ENCODE results near the gene SLCO1C1. TPM values are rescaled to one million over a fixed set of nuclear protein-coding genes. Genes with fewer than 3 reads are reported as not detected.

SLCO1C1 gene
- total and polyA plus RNA-seq, 9 of the 15 experiments (the other 6 are each of a cell fraction or from before 2014, with no cell fraction given): not detected

DNA sequence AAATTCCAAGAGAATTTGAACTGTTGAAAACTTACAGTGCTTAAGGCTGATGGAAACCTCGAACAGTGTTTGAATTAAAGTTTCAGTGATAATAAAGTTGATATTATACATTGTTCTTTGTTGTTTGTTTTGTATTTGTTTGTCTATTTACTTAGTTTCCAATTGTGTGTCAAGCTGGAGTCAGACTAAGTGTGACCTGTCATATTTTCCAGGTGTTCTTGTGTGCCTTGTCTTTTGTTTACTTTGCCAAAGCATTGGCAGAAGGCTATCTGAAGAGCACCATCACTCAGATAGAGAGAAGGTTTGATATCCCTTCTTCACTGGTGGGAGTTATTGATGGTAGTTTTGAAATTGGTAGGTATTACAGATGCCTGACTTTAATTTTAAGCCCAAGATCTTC, 6.0 kb downstream of the SLCO1C1 start (continued):
- TF ChIP-seq YY1 (IDR thresholded peaks at IDR 0.05; ENCODE audit: borderline replicate concordance in 1 of 3, control insufficient read depth in 1 of 3, extremely low read depth in 1 of 3, insufficient read depth in 3 of 3, insufficient read length in 1 of 3, insufficient replicate concordance in 2 of 3, low read depth in 1 of 3, low read length in 2 of 3) (no peak), NFXL1 (CRISPR knock-in tag; IDR thresholded peaks at IDR 0.05) (no peak), RBM17 (IDR thresholded peaks at IDR 0.05; ENCODE audit: borderline replicate concordance, low read depth, low read length) (no peak), KLF16 (IDR thresholded peaks at IDR 0.05) (no peak), IRF2 (CRISPR knock-in tag; IDR thresholded peaks at IDR 0.05) (no peak), FOXK1 (CRISPR knock-in tag; IDR thresholded peaks at IDR 0.05; ENCODE audit: borderline replicate concordance) (no peak), MEF2A (IDR thresholded peaks at IDR 0.05; ENCODE audit: control insufficient read depth, low read depth, low read length) (no peak), NELFE (IDR thresholded peaks at IDR 0.05; ENCODE audit: insufficient read depth, insufficient read length) (no peak), U2AF1 (optimal IDR thresholded peaks at IDR 0.05; ENCODE audit: low read depth, low read length) (no peak), TARDBP (IDR thresholded peaks at IDR 0.05) (no peak)
- TF ChIP-seq, protein P1, sequence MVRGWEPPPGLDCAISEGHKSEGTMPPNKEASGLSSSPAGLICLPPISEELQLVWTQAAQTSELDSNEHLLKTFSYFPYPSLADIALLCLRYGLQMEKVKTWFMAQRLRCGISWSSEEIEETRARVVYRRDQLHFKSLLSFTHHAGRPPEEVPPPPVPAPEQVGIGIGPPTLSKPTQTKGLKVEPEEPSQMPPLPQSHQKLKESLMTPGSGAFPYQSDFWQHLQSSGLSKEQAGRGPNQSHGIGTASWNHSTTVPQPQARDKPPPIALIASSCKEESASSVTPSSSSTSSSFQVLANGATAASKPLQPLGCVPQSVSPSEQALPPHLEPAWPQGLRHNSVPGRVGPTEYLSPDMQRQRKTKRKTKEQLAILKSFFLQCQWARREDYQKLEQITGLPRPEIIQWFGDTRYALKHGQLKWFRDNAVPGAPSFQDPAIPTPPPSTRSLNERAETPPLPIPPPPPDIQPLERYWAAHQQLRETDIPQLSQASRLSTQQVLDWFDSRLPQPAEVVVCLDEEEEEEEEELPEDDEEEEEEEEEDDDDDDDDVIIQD (CRISPR knock-in tag; IDR thresholded peaks at IDR 0.05): no peak

DNA sequence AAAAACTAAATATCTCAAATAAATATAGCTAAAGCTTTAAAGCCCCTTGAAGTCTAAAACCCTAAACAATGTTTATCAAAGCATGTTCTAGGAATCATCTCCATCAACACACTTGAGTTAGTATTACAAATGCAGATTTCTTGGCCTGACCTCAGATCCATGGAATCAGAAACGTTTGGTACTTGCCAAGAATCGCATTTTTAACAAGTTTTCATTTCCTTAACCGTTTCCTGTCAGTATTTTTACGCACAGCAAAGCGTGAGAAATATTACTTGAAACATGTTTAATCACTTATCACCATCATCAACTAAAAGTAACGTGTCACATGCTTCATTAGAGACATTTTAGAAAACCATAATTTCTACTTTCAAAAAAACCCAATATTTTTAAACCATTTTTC, 9.7 kb downstream of the SLCO1C1 start:
- no peaks in the 10 kb centered on the region for H4K20me1 ChIP-seq (replicated peaks; ENCODE audit: control insufficient read depth, insufficient read depth, low read length)
- no peaks in the 10 kb centered on the region for H3K4me1 ChIP-seq (replicated peaks in 1 of 2; ENCODE audit: control insufficient read depth in 2 of 2, insufficient read depth in 2 of 2, low read length in 2 of 2)
- no peak overlapping the region for H2AFZ ChIP-seq (ENCODE audit: low read depth, low read length)
- H3K9me3 ChIP-seq (replicated peaks; ENCODE audit: control insufficient read depth, insufficient read depth, low read depth, low read length): no peaks in the 10 kb centered on the region
- intact Hi-C loops (cut with micrococcal nuclease) (no loop called here), in situ Hi-C loops (cut with MboI) (no loop called here)
- H3K27me3 ChIP-seq (ENCODE audit: control insufficient read depth in 2 of 2, insufficient read depth in 2 of 2, low read length in 2 of 2): no peaks in the 10 kb centered on the region
- no peaks in the 10 kb centered on the region for H3K9me1 ChIP-seq (ENCODE audit: control insufficient read depth, insufficient read depth, low read length)
- no peak overlapping the region for H3K4me2 ChIP-seq (ENCODE audit: insufficient read depth, low read length)
- WGBS (ENCODE audit: insufficient coverage, low coverage, missing lambda C conversion rate): 3% methylated on average over 6 of the region's 6 CpGs
- no peak overlapping the region for H3K9ac ChIP-seq (ENCODE audit: insufficient read depth in 1 of 2, low read depth in 2 of 2, low read length in 2 of 2)
- no peak overlapping the region for H3K4me3 ChIP-seq
- no peaks in the 10 kb centered on the region for H3K36me3 ChIP-seq (ENCODE audit: control insufficient read depth, insufficient read depth, low read length)
- ChIA-PET CTCF (ENCODE audit: low intra/inter-chr PET ratio) (no interaction called here), POLR2A (no interaction called here)
- no peak for TF ChIP-seq PHF21A (IDR thresholded peaks at IDR 0.05; ENCODE audit: borderline replicate concordance, low read depth)
- TF ChIP-seq, protein P2, sequence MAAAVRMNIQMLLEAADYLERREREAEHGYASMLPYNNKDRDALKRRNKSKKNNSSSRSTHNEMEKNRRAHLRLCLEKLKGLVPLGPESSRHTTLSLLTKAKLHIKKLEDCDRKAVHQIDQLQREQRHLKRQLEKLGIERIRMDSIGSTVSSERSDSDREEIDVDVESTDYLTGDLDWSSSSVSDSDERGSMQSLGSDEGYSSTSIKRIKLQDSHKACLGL (CRISPR knock-in tag; IDR thresholded peaks at IDR 0.05; ENCODE audit: borderline replicate concordance, poor library complexity, severe bottlenecking): no peak
- no peaks in the 10 kb centered on the region for H3K79me2 ChIP-seq (ENCODE audit: control insufficient read depth, insufficient read depth, low read length)
- FAIRE-seq: no peak
- no peak overlapping the region for H3K27ac ChIP-seq (ENCODE audit: extremely low read depth, low read depth, low read length)
- no peak for ATAC-seq
- DNase-seq (ENCODE audit: extremely low read depth in 1 of 4, low spot score in 3 of 4): no peak
- no TSS peak for BruUV-seq (replicated peaks)
